ENCODE data around the gene DCLK1.
"Not testable (repeated sequence)": the region's sequence is repeated elsewhere in the genome, so short reads cannot be mapped to it uniquely, and the experiment has no call there.

Gene DCLK1

GRCh38 chr13:35984776-35985453 is 146.3 kb downstream of the DCLK1 start:
- TF ChIP-seq BHLHE40 (IDR thresholded peaks at IDR 0.05; ENCODE audit: borderline replicate concordance) (no peak), L3MBTL2 (conservative IDR thresholded peaks at IDR 0.05) (no peak), HDGF (IDR thresholded peaks at IDR 0.05; ENCODE audit: borderline replicate concordance) (no peak), PKNOX1 (IDR thresholded peaks at IDR 0.05) (peak; percentile 40; the same call in 1 of the 2 replicates), ZNF384 (IDR thresholded peaks at IDR 0.05) (no peak)
- ChIA-PET CTCF (no interaction called here), POLR2A (no interaction called here)
- DNase-seq (ENCODE audit: extremely low spot score) = no peak

GRCh38 chr13:35984287-35984686 is 146.9 kb downstream of the DCLK1 start:
- TF ChIP-seq SUZ12 (IDR thresholded peaks at IDR 0.05) = no peak
- no peak for TF ChIP-seq FOXA1 (IDR thresholded peaks at IDR 0.05)
- no peak for DNase-seq (ENCODE audit: extremely low spot score)
- ChIA-PET CTCF (no interaction called here), POLR2A (no interaction called here)

- POLR2A ChIA-PET; CTCF ChIA-PET; DNase-seq (ENCODE audit: extremely low spot score): not testable (repeated sequence)
These were observed 147.5 kb downstream of the DCLK1 start for GRCh38 chr13:35983703-35984102.

GRCh38 chr13:35983206-35983605 is 148.0 kb downstream of the DCLK1 start:
- no peak for TF ChIP-seq L3MBTL2 (conservative IDR thresholded peaks at IDR 0.05)
- no peak for TF ChIP-seq SP1 (IDR thresholded peaks at IDR 0.05)
- no peak for TF ChIP-seq ZNF384 (IDR thresholded peaks at IDR 0.05)
- TF ChIP-seq CTBP1 (IDR thresholded peaks at IDR 0.05; ENCODE audit: borderline replicate concordance) = no peak
- TF ChIP-seq NFRKB (IDR thresholded peaks at IDR 0.05) = no peak
- TF ChIP-seq ELF4 (IDR thresholded peaks at IDR 0.05) = no peak
- no peak for TF ChIP-seq TARDBP (IDR thresholded peaks at IDR 0.05)
- no peak for TF ChIP-seq FOXK2 (IDR thresholded peaks at IDR 0.05)
- TF ChIP-seq SUZ12 (IDR thresholded peaks at IDR 0.05) = no peak
- no peak for TF ChIP-seq LEF1 (IDR thresholded peaks at IDR 0.05; ENCODE audit: borderline replicate concordance)
- TF ChIP-seq HDGF (IDR thresholded peaks at IDR 0.05; ENCODE audit: borderline replicate concordance) = no peak
- TF ChIP-seq ARNT (IDR thresholded peaks at IDR 0.05) = no peak
- no peak for TF ChIP-seq BHLHE40 (IDR thresholded peaks at IDR 0.05; ENCODE audit: borderline replicate concordance)
- TF ChIP-seq PKNOX1 (IDR thresholded peaks at IDR 0.05) = no peak
- no peak for TF ChIP-seq FOXA1 (IDR thresholded peaks at IDR 0.05)
- no peak for TF ChIP-seq FOXM1 (IDR thresholded peaks at IDR 0.05; ENCODE audit: borderline replicate concordance)
- POLR2A ChIA-PET = no interaction called here
- CTCF ChIA-PET = no interaction called here
- DNase-seq (ENCODE audit: extremely low spot score) = no peak

- POLR2A ChIA-PET = no interaction called here
These were observed 151.7 kb downstream of the DCLK1 start for GRCh38 chr13:35979361-35979951.

More at GRCh38 chr13:35979361-35979951, 151.7 kb downstream of the DCLK1 start:
- CTCF ChIA-PET = interaction anchor here (1.2 to 1.8 kb wide), 4 partner anchors 294 to 303 kb away, joined by 4 to 5 read pairs (median 5); no protein-coding TSS in a partner anchor
- no peak for TF ChIP-seq FOXK2 (IDR thresholded peaks at IDR 0.05)
- no peak for TF ChIP-seq ELF4 (IDR thresholded peaks at IDR 0.05)
- TF ChIP-seq LEF1 (IDR thresholded peaks at IDR 0.05; ENCODE audit: borderline replicate concordance) = no peak
- TF ChIP-seq L3MBTL2 (conservative IDR thresholded peaks at IDR 0.05) = no peak
- no peak for TF ChIP-seq ZNF384 (IDR thresholded peaks at IDR 0.05)
- no peak for TF ChIP-seq NFRKB (IDR thresholded peaks at IDR 0.05)
- TF ChIP-seq FOXM1 (IDR thresholded peaks at IDR 0.05; ENCODE audit: borderline replicate concordance) = no peak
- TF ChIP-seq SUZ12 (IDR thresholded peaks at IDR 0.05) = no peak
- no peak for TF ChIP-seq CTBP1 (IDR thresholded peaks at IDR 0.05; ENCODE audit: borderline replicate concordance)
- no peak for TF ChIP-seq BHLHE40 (IDR thresholded peaks at IDR 0.05; ENCODE audit: borderline replicate concordance)
- no peak for TF ChIP-seq ARNT (IDR thresholded peaks at IDR 0.05)
- TF ChIP-seq FOXA1 (IDR thresholded peaks at IDR 0.05) = no peak
- TF ChIP-seq PKNOX1 (IDR thresholded peaks at IDR 0.05) = no peak
- no peak for TF ChIP-seq HDGF (IDR thresholded peaks at IDR 0.05; ENCODE audit: borderline replicate concordance)
- TF ChIP-seq TARDBP (IDR thresholded peaks at IDR 0.05) = no peak
- no peak for TF ChIP-seq SP1 (IDR thresholded peaks at IDR 0.05)
- DNase-seq (ENCODE audit: extremely low spot score) = no peak

Measured in HEK293T (cell line).